ENCODE data around the gene ZNF532.

The ZNF532 gene

DNA sequence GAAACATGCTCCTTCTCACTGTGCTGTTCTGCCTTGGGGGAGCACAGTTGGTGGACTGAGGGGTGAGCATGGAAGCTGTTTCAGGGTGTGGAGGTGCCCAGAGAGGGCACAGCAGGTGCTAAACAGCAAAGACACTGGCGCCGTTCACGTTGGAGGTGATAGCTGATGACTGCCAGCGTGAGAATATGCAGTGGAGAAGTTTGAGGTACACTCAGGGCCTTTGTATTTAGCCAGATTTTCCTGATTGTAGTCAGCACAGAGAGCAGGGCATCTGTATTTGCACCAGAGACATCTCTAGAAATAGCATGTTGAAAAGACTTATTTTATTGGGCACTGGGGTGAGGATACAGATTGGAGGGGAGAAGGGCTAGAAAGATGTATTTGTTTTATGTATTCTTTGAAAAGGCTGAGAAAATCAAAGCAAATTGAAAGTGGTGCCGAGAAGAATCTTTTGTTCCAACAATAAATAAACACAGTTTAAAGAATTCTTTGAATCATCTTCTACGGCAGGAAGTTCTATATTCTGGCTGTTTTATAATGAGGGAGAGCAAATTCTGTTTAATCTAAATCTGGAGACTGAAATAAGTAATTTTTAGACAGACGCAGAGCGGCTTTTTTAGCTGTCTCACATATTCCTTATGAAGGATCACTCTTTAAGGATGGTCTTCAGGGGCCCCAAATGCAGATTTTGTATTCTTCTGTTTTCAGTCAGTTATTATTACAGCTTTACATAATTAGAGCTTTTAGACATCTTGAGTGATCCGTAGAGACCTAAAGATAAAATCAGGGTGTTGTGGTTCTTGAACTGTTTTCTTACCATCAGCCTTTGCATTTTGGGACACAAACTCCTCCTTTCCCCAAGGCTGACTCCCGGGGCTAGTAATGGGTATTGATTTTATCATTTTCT is 7.1 kb downstream of the ZNF532 start:
- DNase-seq, result no peak

DNA sequence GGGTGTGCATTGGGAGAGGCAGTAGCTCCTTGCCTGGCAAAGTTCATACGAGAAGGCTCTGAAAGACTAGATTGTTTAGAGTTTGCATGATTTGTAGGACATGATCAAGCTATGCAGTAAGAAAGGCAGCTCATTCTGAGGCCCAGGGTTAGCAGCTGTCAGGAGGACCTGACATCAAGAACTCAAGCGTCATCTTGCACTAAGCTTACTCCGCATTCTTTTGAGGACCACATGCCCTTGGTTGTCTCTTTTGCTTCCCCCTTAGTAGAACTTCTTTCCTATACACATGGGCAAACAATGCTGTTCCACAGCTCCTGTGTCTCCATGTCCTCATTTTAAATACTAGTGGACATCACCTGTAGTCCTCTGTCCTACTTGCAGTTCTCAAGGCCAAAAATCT is 14.0 kb downstream of the ZNF532 start:
- DNase-seq, result no peak

DNA sequence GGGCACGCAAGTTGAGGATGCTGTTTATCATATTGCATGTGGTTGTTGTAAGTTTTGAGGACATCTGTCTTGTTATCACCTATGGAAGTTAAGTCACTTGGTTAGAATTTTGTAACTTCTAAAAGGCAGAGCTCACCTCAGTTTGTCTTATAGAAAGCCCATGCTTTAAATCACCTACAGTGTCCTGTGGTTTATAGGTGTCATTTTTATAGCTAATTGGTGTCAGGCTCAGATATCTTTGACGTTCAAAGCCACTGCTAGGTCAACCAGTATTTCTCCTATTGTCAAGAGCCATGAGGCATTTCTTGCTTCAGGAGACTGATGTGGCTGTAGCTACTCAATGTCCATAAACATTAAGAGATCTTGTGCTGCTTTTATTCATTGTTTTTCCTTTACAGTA is 16.8 kb downstream of the ZNF532 start:
- no peak for DNase-seq

DNA sequence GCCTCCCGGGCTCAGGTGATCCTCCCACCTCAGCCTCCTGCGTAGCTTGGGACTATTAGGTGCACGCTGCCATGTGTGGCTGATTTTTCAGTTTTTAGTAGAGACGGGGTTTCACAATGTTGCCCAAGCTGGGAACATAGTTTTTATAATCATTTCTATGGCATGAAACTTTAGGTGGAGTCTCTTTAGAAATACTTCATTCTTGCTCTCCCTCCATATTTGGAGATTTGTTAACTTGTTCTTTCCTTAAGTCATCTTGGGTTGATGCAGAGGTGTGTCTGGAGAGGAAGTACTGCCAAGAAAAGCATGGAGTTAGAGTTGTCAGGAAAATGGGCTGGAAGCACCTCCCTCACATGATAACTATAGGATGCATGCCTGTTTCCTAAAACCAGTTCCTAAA is 17.4 kb downstream of the ZNF532 start:
- no peak for DNase-seq

DNA sequence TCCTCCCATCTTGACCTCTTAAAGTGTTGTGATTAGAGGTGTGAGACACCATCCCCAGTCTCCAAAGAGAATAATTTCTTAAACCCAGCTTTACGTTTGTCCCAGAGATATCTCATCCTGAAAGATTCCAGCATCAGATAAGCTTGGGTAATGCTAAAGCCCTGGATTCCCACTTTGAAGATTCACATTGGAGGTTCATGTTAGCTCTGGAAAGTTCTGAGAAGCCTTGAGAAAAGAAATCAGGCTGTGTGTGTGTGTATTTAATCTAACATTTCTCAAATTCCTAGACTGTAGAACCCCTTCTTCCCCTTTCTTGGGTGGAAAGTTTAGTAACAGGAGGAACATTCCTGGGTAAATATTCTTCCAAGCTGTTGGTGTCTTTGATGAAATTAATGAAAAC is 18.0 kb downstream of the ZNF532 start:
- no peak for DNase-seq

DNA sequence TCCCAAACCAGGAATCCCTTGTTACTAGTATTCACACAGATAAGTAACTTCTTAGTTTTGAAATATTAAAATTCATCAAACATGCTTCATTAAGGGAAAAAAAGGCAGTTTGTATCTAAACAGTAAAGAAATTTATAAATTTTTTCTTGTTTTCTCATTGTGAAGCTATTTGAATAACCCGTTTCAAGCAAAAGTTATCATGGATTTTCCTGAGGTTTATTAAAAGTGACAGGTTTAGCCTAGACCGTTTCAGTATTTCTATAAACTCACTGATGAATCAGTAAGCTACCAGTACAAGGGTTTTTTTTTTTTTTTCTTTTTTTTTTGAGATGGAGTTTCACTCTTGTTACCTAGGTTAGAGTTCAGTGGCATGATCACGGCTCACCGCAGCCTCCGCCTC is 20.0 kb downstream of the ZNF532 start:
- DNase-seq, result no peak

DNA sequence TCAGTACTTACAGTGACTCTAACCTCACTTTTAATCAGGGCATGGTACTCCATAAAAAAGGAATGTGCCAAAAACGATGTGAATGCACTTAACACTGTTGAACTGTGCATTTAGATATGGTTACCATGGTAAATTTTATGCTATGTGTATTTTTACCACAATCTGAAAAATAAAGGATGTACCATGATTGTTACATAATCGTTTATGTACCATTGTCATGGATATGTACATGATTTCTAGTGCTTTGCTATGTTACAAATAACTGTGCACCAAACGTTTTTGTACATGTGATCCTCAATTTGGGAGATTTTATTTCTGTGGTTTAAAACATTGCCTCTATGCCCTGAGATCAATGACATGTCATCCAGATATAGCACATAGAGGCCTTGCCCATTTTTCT is 21.8 kb downstream of the ZNF532 start:
- no peak for DNase-seq

DNA sequence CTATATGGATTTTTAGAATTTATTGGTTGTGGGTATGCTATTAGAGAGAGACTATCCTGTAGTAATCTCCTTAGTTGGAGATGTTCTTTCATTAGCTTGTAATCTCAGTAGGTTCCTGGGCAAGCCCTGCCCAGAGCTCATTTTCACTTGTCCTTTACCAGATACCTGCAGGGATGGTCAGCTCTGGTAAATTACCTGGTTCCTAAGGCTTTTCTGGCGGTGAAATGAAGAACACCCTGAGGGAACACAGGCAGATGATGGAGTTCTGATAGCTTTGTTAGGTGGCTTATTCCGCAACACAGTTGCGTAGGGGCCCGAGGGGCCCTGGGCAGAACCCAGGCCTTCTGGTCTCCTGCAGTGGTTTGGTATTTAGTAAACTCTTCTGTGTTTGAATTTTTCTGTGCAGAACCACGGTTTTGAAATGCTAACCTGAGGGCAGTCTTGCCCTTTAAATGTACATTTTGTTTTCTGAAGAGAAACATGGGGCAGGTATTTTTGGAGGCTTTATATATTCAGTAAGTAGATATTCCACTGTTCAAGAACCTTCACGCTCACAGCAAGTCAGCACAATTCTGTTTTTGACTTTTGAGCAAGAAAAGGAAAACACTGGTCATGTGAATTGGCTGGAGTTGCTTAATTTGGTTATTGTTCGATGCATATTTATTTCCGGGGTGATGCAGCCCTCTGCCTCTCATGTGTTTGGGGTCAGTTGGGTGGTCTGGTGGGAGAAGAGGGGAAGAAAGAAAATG is 22.4 kb downstream of the ZNF532 start:
- DNase-seq, result no peak

DNA sequence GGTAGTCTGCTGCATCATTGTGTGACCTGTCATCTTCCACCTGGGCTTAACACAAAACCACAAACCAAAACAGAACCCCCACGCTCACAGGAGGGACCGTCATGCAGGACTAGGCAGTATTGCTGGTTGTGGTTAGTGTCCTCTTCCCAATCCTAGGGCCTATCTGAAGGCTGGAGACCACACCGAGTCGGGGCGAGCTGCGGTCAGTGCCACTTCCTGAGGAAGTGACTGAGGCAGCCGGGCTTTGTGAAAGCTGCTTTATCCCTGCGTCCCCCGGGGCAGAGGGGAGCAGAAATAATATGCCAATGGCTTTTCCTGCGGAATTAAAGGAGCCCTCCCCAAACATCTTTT is 22.9 kb downstream of the ZNF532 start:
- DNase-seq, result no peak

DNA sequence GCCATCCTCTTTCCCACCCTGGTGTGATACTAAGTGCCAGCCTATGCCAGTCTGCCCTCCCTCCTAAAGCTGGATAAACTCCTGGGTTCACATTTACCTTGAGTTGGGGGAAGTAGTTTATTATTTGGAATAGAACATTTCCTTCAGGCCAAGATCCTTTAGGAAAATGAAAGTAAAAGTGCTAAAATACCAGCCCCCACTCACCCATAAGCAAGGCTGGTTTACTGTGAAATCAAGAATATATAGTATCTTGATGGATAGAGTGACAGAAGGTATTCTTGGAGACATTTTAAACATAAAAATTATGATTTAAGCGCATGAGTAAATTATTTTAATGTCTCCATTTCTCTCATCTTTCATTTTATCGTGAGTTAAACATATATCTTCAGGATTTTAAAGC is 27.1 kb downstream of the ZNF532 start:
- no peak for DNase-seq

DNA sequence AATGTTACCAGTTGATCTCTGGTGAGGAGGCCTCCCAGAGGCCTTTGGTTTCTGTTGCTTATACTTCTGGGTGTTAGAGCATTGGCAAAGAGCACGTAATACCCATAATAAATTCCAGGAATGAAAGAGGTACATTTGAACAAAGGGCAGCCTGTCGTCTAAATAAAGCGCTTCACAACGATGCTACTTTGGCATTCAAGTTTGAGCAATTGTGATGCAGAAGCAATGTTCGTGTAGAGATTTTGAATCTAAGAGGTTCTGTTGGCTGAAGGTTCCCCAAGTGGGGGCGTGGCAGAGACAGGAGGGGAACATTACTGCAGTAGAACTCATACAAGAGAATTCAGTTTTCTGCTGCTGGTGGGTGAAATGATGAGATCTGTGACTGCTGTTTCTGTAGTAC is 27.8 kb downstream of the ZNF532 start:
- no peak for DNase-seq

DNA sequence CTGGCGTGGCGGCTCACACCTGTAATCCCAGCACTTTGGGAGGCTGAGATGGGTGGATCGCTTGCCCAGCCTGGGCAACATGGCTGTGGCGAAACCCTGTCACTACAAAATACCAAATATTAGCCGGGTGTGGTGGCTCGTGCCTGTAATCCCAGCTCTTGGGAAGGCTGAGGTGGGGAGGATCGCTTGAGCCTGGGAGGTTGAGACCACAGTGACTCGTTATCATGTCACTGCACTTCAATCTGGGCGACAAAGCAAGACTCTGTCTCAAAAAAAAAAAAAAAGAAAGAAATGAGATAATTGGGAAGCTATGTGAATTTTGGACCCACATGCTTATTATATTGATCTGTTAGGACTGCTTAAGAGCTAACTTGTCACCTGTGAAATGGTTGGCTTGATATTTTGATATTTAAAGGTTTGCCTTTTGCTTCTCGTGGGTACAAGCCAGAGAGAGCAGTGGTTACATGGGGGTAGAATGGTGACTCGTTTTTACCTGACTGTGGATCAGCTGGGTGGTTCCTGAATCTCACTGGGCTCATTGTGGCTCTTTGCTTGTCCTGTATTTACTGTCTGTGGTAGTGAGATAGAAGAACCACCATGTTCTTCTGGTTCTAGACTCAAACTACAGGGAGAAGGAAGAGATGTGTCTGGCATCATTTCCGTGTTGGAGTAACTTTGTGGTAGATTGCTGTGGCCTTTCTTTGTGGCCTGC is 28.9 kb downstream of the ZNF532 start:
- DNase-seq, result no peak

DNA sequence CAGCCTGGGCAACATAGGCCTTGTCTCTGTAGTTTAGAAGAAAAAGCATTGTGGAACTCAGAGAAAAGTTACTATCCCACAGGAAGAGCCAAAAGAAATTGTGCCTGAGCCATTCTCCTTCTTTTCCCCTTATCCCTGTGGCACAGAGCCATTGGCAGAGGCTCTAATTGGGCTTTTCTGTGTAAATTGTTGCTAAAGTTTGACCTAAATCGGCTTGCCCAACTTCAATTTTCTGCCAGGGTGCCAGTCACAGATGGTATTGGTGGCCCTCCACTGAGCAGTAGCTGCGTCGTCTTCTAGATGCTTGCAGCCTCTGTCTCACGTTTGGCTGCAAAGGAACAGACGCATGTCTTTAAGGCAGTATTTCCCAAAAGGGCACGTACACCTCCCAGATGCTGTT is 30.3 kb downstream of the ZNF532 start:
- no peak for DNase-seq

DNA sequence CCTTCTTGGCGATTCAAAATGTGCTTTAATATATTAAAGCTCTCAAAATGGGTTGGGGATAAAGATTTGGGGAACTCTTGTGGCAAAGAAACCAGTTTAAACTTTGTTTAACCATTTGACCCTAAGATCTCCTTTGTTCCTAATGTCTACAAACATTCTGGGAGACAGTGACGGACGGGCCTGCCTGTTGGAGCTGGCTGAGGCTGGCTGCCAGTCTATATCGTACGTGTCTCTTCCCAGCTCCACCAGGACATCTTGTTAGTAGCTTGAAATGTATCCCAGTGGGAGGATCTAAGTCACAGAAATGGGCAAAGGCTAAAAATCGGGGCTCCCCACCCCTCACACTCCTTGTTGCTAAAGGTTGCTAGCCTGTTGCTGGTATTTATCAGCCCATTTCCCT is 30.7 kb downstream of the ZNF532 start:
- no peak for DNase-seq

DNA sequence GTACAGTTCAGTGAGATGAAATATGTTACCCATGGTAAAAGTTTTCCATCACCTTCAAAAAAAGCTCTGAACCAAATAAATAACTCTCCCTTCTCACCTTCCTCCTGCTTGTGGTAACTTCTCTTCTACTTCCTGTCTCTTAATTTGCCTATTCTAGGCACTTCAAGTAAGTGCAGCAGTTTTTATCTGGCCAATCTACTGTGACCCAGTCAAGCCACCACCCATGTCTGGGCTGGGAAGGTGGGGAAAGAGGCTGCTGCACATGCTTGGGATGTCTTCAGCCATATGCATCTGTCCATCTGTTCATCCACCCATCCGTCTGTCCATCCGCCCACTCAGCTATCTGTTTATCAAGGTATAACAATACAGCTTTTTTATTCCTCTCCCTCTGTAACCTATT is 31.6 kb downstream of the ZNF532 start:
- no peak for DNase-seq

DNA sequence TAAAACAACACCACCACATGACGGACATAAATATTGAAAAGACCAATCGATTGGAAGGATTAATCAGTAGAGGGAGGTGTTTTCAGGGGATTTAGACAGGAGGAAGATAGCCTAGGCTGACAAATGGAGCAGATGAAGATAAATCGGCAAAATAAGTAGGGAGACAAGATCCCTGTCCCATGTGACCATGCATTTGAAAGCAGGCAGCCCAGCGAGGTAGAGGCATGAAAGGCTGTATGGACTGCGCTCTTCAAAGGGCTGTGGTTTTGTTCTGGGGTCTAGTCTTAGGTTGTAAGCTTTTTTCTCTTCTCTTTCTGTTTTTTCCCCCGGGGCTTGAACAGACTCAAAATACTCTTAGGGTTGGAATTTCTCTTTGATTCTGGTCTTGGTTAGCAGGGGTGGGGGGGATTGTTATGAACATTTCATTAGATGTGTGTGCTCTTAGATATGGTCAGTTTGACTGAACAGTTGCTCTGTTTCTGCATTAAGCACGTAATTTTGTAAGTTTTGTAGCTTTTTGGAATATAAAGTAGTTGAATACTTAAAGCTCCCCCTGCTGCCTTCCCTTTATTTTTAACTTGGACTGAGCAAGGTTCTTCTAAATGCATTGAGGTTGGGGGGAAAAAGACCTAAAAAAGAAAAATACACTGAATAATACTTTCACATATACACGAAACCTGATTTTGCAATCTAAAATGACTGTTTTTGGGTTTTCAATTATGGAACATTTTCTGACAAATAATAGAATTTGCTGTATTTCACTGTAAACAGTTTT is 32.2 kb downstream of the ZNF532 start:
- DNase-seq, result no peak

DNA sequence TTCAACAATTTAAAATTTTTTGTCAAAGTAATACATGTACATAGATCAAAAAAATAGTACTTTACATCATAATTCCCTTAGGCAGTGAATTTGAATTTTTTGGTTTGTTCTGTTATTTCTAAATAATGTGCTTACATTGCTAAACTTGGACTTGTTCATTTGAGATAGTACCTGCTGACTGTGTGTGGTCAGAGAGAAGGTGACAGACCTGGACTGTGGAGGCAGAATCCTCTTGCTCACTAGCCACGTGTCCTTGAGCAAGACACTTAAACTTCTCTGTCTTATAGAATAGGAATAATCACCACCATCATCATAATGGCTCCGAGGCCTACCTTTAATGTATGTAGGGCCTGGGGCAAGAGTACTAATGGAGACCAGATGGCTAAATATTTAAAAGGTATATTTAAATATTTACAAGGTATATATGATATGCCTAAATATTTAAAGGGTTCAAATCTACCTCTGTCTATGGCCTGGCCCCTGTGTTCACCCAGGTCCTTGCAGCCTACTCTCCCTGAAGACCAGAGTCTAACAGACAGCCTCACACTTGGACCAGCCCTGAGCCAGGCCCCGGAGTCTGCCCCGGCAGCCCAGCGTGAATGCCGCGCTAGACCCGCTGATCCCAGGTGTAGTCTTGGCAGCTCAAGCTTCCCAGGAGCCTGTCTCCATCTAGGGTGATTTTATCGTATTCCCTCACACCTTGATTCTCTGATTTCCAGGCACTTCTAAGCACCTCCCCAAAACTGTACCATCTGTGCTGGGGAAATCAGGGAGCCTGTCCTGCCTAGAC is 33.5 kb downstream of the ZNF532 start:
- DNase-seq, result no peak

DNA sequence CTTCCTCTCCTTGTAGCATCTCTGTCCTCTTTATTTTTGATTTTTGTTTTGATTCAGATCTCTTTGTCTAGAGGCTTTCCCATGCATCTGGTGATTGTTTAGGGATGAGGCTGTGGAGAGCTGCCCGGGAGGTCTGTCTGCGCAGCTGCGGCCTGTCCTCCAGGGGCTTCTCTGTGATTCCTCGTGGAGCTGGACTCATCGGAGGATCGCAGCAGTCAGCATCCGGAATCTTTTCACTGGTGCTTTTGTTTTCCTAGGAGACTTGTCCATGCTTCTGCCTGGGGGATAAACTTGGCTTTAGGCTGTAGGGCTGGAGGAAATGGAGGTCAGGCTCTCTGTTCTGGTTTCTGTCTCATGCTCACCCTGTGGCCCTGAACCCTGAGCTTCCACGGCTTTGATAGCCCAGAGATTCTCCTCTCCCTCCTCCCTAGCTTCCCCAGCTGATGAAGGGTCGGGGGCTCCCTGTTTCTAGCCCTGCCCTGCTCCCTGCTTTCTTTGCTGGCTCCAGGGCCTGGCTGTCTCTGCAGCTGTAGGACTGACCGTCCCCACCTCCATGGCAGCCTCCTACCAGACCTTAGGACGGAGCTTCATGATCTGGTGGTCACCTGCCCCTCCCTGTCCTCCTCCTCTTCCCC is 35.5 kb downstream of the ZNF532 start:
- no peak for DNase-seq

DNA sequence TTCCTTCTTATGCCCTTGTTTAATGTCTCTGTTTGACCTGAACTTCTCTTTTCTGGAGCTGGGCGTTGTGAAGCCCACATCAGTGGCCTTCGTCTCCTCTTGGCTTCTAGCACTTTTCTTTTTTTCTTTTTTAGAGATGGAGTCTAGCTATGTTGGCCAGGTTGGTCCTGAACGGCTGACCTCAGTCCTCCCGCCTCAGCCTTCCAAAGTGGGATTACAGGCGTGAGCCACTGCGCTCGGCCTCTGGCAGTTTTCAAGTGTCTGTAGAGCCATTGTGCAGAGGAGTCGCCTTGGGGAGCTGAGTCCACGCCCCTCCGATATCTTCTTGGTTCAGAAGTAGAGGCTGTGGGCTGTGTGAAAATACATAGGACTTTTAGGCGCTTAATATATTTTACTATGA is 36.5 kb downstream of the ZNF532 start:
- DNase-seq, result no peak

DNA sequence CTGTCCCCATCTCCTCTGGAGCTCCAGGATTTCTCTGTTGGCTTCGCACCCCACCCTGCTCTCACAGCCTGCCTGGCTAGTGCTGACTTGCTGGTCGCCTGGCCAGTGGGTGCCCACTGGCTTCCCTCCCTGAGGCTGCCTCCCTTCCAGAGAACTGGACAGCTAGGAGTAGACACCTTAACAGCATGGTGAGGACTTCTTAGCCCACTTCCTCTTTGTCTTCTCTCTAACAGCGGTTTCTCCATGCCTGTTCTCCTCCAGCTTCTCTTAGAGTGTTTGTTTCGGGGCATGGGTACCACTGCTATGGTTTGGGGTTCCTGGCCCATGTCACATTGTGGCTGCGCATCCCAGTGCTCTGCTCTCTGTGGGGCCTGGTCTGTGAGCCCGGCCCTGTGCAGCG is 37.1 kb downstream of the ZNF532 start:
- DNase-seq, result no peak

DNA sequence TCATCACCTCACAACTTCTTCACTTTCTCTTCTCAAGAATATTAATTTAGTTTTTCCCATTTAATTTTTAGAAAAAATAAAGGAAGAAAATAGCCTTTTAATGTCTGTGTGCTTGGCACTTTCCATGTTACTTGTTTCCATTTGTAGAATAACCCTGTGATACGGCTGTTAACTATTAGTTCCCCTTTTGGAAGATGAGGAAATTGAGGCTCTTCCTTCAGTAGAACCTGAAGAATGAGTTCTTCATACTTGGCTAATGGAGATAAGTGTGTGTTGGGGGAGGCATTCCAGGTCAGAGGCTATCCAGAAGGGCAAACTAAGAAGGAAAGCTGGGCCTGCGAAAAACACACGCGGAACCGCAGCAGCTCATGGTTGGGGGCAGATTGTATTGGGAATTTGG is 38.3 kb downstream of the ZNF532 start:
- DNase-seq, result no peak

DNA sequence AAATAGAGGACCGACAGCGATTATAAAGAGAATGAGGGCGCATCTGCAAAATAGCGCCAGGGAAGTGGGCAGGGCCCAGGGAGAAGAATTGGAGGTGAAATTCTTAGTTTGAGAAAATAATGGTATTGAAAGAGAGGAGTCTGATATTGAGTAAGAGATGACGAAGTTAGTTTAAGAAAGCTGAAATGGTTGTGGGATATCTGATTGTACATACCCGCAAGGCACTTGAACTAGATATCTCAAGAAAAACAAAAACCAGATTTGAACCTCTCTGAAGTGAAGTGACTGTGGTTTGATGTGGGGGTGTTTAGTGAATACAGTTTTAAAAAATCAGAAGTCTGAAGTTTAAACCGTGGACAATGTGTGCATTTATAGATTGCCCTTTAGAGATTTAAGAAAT is 38.9 kb downstream of the ZNF532 start:
- no peak for DNase-seq

Data from COR-L47 (cell line).